ENCODE data around the gene NOL8.

Gene NOL8

GRCh38 chr9:92270511-92270910 lies 54.6 kb downstream of the NOL8 start:
- DNase-seq (ENCODE audit: low read depth, low spot score), result no peak

DNA sequence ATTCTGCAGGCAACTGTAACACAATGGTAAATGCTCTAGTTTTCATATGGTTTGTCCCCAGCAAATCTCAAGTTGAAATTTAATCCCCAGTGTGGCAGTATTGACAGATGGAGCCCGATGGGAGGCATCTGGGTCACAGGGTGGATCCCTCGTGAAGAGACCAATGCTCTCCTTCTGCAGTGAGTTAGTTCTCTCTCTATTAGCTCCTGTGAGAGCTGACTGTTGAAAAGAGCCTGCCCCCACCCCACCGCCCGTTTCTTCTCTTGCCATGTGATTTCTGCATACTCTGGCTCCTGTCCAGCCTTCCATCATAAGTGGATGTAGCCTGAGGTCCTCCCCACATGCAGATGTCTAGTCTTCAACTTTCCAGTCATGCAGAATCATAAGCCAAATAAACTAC lies 58.7 kb downstream of the NOL8 start:
- DNase-seq (ENCODE audit: low read depth, low spot score), result no peak

- peak; percentile 14 for DNase-seq (ENCODE audit: low read depth, low spot score)
Observed at GRCh38 chr9:92265154-92265553, 60.0 kb downstream of the NOL8 start.

DNA sequence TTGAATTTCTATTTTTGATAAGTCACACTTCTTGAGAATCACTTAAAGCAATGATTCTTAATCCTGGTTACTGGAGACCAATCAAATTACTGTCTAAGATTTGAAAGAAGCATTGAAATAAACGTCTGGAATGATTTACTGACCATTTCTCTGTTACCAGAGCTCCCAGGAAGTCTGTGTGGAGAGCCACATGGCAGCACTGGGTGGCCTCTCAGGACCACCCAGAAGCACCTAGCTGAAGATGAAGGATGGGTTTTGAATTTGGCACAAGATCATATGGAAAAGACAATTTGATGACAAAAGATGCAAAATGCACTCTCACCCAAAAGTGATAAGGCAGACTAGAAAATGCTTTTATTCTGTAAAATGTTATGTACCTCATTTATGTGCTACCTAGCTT lies 62.0 kb downstream of the NOL8 start:
- DNase-seq (ENCODE audit: low read depth, low spot score), result no peak

- no peak for DNase-seq (ENCODE audit: low read depth, low spot score)
Observed at GRCh38 chr9:92257327-92257726, 67.8 kb downstream of the NOL8 start.

- DNase-seq (ENCODE audit: low read depth, low spot score), result no peak
Observed at GRCh38 chr9:92254381-92255337, 70.5 kb downstream of the NOL8 start.

DNA sequence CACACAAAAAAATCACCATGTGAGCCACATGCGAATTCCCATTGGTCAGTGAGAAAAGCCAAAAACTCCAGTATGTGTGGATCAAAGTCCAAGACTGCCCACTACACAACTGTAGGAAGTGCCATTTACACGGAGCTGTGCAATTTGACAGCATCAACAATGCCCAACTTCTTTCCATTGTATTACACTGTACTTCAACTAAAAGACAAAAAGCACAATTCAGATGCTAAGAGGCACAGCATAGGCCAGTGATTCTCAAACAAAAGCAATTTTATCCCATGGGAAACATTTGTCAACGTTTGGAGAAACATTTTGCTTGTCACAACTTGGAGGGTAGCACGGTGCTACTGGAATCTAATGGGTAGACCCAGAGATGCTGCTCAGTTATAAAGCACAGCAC lies 71.5 kb downstream of the NOL8 start:
- DNase-seq (ENCODE audit: low read depth, low spot score), result no peak

- DNase-seq (ENCODE audit: low read depth, low spot score), result no peak
Observed at GRCh38 chr9:92247981-92248380, 77.2 kb downstream of the NOL8 start.

Measured in astrocyte of the hippocampus (primary cell).